Suprapubic skin (tissue), 4 donors: ENCODE results near the gene HLA-DOA.

Source experiments
- CTCF ChIP-seq, 2 donors: fragments of 200-600 bp in 1 of 2; fragments of 450-650 bp in 1 of 2; sonication (generic) in 1 of 2; IDR thresholded peaks; one replicate each; pipeline ENCODE4 v1.5.1; 2016 to 2019; ENCODE audit warnings: antibody characterized with exemption in 2 of 2, mild to moderate bottlenecking in 1 of 2, moderate library complexity in 1 of 2
- EP300 ChIP-seq: sonication (generic); formaldehyde crosslinking; IDR thresholded peaks from one replicate; pipeline ENCODE4 v1.6.1; 2017; ENCODE audit warnings: antibody characterized with exemption
- POLR2A ChIP-seq, 2 donors: fragments of 450-650 bp; IDR thresholded peaks; one replicate each; pipeline ENCODE4 v1.6.1; 2017; ENCODE audit warnings: antibody characterized with exemption in 2 of 2, mild to moderate bottlenecking in 2 of 2, moderate library complexity in 2 of 2
- POLR2AphosphoS5 ChIP-seq, 3 donors: sonication (generic); formaldehyde crosslinking; IDR thresholded peaks; one replicate each; pipeline ENCODE4 v1.6.1; 2017; ENCODE audit warnings: antibody characterized with exemption in 3 of 3

GRCh38 chr6:33052627-33053026 lies 43.2 kb upstream of the HLA-DOA start:
- TF ChIP-seq CTCF (IDR thresholded peaks at IDR 0.05) (no peak), POLR2A (IDR thresholded peaks at IDR 0.05) (no peak), POLR2AphosphoS5 (IDR thresholded peaks at IDR 0.05) (no peak), EP300 (no peak)
